WI38 (cell line): Measurements from ENCODE around the gene BSND.

ENCODE experiments used
- H3K4me3 ChIP-seq: 2 replicates; pipeline ENCODE4 v1.5.1; 2011; ENCODE audit warnings: low read depth, mild to moderate bottlenecking, control low read depth, low read length
- CTCF ChIP-seq: IDR thresholded peaks from 2 replicates; pipeline ENCODE4 v1.5.1; 2012; ENCODE audit warnings: low read depth, mild to moderate bottlenecking, control low read depth, low read length

The BSND gene

GRCh38 chr1:54975356-54976108 is 23.2 kb upstream of the BSND start:
- no peak for TF ChIP-seq CTCF
- H3K4me3 ChIP-seq = no peak overlapping the region

GRCh38 chr1:54976747-54977146 is 22.0 kb upstream of the BSND start:
- TF ChIP-seq CTCF = no peak
- H3K4me3 ChIP-seq = no peak overlapping the region

GRCh38 chr1:54977533-54978297 is 21.0 kb upstream of the BSND start:
- no peak overlapping the region for H3K4me3 ChIP-seq
- no peak for TF ChIP-seq CTCF

GRCh38 chr1:54978528-54979326 is 20.0 kb upstream of the BSND start:
- TF ChIP-seq CTCF = no peak
- H3K4me3 ChIP-seq = no peak overlapping the region

GRCh38 chr1:54979327-54979891 is 19.3 kb upstream of the BSND start:
- H3K4me3 ChIP-seq = no peak overlapping the region
- no peak for TF ChIP-seq CTCF

- no peak overlapping the region for H3K4me3 ChIP-seq
- TF ChIP-seq CTCF = no peak
Measured at GRCh38 chr1:54980046-54980527, 18.6 kb upstream of the BSND start.
